Measurements from ENCODE around the gene SSH2.

SSH2 gene

GRCh38 chr17:29664743-29665480 is 265.1 kb downstream of the SSH2 start:
- intact Hi-C loops (cut with DNase I; ENCODE audit: low total_unique reads): no loop called here
- Histone ChIP-seq H3K9me3 (no peaks in the 10 kb centered on the region), H3K27me3 (no peaks in the 10 kb centered on the region), H3K27ac (no peak overlapping the region), H3K4me1 (peaks cover 0 to 5% (median 0%) of the 10 kb centered on the region in 4 donors), H3K36me3 (peaks cover 25 to 30% (median 26%) of the 10 kb centered on the region in 3 donors), H3K4me3 (no peak overlapping the region)
- no peak for DNase-seq
- TF ChIP-seq CTCF (IDR thresholded peaks at IDR 0.05): no peak

- H3K9me3 ChIP-seq: no peaks in the 10 kb centered on the region
- peaks cover 0 to 5% (median 0%) of the 10 kb centered on the region in 4 donors for H3K4me1 ChIP-seq
- no peak overlapping the region for H3K27ac ChIP-seq
- no peak for TF ChIP-seq CTCF (IDR thresholded peaks at IDR 0.05)
- no peaks in the 10 kb centered on the region for H3K27me3 ChIP-seq
- no peak for DNase-seq
- intact Hi-C loops (cut with DNase I; ENCODE audit: low total_unique reads): no loop called here
- H3K36me3 ChIP-seq: peaks cover 22 to 26% (median 25%) of the 10 kb centered on the region in 3 donors
- no peak overlapping the region for H3K4me3 ChIP-seq
Observed at GRCh38 chr17:29663155-29663554, 266.9 kb downstream of the SSH2 start.

- H3K9me3 ChIP-seq: no peaks in the 10 kb centered on the region
- no peak overlapping the region for H3K4me3 ChIP-seq
- H3K4me1 ChIP-seq: peaks cover 0 to 5% (median 0%) of the 10 kb centered on the region in 4 donors
- peaks cover 8 to 17% (median 12%) of the 10 kb centered on the region in 3 donors for H3K36me3 ChIP-seq
- no peak overlapping the region for H3K27ac ChIP-seq
- intact Hi-C loops (cut with DNase I; ENCODE audit: low total_unique reads): no loop called here
- H3K27me3 ChIP-seq: no peaks in the 10 kb centered on the region
- TF ChIP-seq CTCF (IDR thresholded peaks at IDR 0.05): no peak
- no peak for DNase-seq
Observed at GRCh38 chr17:29661213-29661612, 268.8 kb downstream of the SSH2 start.

GRCh38 chr17:29659155-29659554 is 270.9 kb downstream of the SSH2 start:
- H3K27ac ChIP-seq: no peak overlapping the region

GRCh38 chr17:29655323-29655722 is 274.7 kb downstream of the SSH2 start:
- TF ChIP-seq CTCF (IDR thresholded peaks at IDR 0.05): no peak
- intact Hi-C loops (cut with DNase I; ENCODE audit: low total_unique reads): no loop called here
- Histone ChIP-seq H3K36me3 (peaks cover 0 to 11% (median 11%) of the 10 kb centered on the region in 3 donors), H3K27me3 (no peaks in the 10 kb centered on the region), H3K27ac (no peak overlapping the region), H3K9me3 (no peaks in the 10 kb centered on the region), H3K4me3 (no peak overlapping the region), H3K4me1 (no peaks in the 10 kb centered on the region)
- DNase-seq: no peak

More at GRCh38 chr17:29659155-29659554, 270.9 kb downstream of the SSH2 start:
- intact Hi-C loops (cut with DNase I; ENCODE audit: low total_unique reads): no loop called here
- no peak for TF ChIP-seq CTCF (IDR thresholded peaks at IDR 0.05)
- no peak for DNase-seq
- Histone ChIP-seq H3K9me3 (no peaks in the 10 kb centered on the region), H3K36me3 (peaks cover 8 to 11% (median 11%) of the 10 kb centered on the region in 3 donors), H3K27me3 (no peaks in the 10 kb centered on the region), H3K4me3 (no peak overlapping the region), H3K4me1 (peaks cover 0 to 5% (median 0%) of the 10 kb centered on the region in 4 donors)

Data from tibial artery (tissue), 4 donors.